Measurements from ENCODE around the gene RHBDL1. TPM values are rescaled to one million over a fixed set of nuclear protein-coding genes. Genes with fewer than 3 reads are reported as not detected.

RHBDL1 gene
- total and polyA plus RNA-seq, 9 of the 15 experiments (the other 6 are each of a cell fraction or from before 2014, with no cell fraction given): 0.03 to 5.6 (median 1.3) TPM; not detected in 1

DNA sequence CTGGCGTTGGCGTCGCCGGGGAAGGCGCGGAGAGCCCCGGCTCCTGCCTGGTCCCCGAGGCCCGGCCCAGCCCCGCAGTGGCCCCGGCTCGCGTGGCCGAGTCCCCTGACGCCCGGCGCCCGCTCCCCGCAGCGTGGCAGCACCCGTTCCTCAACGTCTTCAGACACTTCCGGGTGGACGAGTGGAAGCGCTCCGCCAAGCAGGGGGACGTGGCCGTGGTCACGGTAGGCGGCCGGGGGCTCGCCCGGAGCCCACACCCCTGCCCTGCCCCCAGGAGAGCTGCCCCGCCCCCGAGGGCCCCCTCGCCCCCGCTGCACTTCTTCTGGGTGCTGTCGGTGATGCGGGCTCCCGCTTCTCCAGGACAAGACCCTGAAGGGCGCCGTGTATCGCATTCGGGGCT lies 25.8 kb upstream of the RHBDL1 start:
- intact Hi-C loops (cut with micrococcal nuclease): no loop called here
- Histone ChIP-seq H3K9me1 (ENCODE audit: control insufficient read depth, insufficient read depth, low read length) (no peaks in the 10 kb centered on the region), H3K4me2 (ENCODE audit: insufficient read depth, low read length) (no peak overlapping the region), H3K9me3 (replicated peaks; ENCODE audit: control insufficient read depth, insufficient read depth, low read depth, low read length) (no peaks in the 10 kb centered on the region), H3K36me3 (ENCODE audit: control insufficient read depth, insufficient read depth, low read length) (peaks cover 35% of the 10 kb centered on the region; the same call in 2 of the 3 replicates), H3K4me3 (no peak overlapping the region), H3K27ac (ENCODE audit: extremely low read depth, low read depth, low read length) (no peak overlapping the region), H4K20me1 (replicated peaks; ENCODE audit: control insufficient read depth, insufficient read depth, low read length) (no peaks in the 10 kb centered on the region), H3K27me3 (ENCODE audit: control insufficient read depth in 2 of 2, insufficient read depth in 2 of 2, low read length in 2 of 2) (no peaks in the 10 kb centered on the region), H3K79me2 (ENCODE audit: control insufficient read depth, insufficient read depth, low read length) (peaks cover 16% of the 10 kb centered on the region), H3K4me1 (replicated peaks in 1 of 2; ENCODE audit: control insufficient read depth in 2 of 2, insufficient read depth in 2 of 2, low read length in 2 of 2) (peaks cover 0 to 87% of the 10 kb centered on the region in 2 experiments; a peak in 2 of 5 replicates), H3K9ac (ENCODE audit: insufficient read depth in 1 of 2, low read depth in 2 of 2, low read length in 2 of 2) (no peak overlapping the region), H2AFZ (ENCODE audit: low read depth, low read length) (no peak overlapping the region)
- WGBS (ENCODE audit: insufficient coverage, low coverage, missing lambda C conversion rate): 88% methylated on average over 5 of the region's 44 CpGs
- ATAC-seq (no peak), FAIRE-seq (no peak), DNase-seq (ENCODE audit: extremely low read depth in 1 of 4, low spot score in 3 of 4) (no peak)
- in situ Hi-C loops (cut with MboI): no loop called here
- ChIA-PET CTCF (ENCODE audit: low intra/inter-chr PET ratio) (no interaction called here), POLR2A (interaction anchor here (0.6 to 1.7 kb wide), 2 partner anchors 9 to 10 kb away, joined by 4 to 6 read pairs; no protein-coding TSS in a partner anchor)
- BruUV-seq (replicated peaks): no TSS peak
- TF ChIP-seq, protein P1, sequence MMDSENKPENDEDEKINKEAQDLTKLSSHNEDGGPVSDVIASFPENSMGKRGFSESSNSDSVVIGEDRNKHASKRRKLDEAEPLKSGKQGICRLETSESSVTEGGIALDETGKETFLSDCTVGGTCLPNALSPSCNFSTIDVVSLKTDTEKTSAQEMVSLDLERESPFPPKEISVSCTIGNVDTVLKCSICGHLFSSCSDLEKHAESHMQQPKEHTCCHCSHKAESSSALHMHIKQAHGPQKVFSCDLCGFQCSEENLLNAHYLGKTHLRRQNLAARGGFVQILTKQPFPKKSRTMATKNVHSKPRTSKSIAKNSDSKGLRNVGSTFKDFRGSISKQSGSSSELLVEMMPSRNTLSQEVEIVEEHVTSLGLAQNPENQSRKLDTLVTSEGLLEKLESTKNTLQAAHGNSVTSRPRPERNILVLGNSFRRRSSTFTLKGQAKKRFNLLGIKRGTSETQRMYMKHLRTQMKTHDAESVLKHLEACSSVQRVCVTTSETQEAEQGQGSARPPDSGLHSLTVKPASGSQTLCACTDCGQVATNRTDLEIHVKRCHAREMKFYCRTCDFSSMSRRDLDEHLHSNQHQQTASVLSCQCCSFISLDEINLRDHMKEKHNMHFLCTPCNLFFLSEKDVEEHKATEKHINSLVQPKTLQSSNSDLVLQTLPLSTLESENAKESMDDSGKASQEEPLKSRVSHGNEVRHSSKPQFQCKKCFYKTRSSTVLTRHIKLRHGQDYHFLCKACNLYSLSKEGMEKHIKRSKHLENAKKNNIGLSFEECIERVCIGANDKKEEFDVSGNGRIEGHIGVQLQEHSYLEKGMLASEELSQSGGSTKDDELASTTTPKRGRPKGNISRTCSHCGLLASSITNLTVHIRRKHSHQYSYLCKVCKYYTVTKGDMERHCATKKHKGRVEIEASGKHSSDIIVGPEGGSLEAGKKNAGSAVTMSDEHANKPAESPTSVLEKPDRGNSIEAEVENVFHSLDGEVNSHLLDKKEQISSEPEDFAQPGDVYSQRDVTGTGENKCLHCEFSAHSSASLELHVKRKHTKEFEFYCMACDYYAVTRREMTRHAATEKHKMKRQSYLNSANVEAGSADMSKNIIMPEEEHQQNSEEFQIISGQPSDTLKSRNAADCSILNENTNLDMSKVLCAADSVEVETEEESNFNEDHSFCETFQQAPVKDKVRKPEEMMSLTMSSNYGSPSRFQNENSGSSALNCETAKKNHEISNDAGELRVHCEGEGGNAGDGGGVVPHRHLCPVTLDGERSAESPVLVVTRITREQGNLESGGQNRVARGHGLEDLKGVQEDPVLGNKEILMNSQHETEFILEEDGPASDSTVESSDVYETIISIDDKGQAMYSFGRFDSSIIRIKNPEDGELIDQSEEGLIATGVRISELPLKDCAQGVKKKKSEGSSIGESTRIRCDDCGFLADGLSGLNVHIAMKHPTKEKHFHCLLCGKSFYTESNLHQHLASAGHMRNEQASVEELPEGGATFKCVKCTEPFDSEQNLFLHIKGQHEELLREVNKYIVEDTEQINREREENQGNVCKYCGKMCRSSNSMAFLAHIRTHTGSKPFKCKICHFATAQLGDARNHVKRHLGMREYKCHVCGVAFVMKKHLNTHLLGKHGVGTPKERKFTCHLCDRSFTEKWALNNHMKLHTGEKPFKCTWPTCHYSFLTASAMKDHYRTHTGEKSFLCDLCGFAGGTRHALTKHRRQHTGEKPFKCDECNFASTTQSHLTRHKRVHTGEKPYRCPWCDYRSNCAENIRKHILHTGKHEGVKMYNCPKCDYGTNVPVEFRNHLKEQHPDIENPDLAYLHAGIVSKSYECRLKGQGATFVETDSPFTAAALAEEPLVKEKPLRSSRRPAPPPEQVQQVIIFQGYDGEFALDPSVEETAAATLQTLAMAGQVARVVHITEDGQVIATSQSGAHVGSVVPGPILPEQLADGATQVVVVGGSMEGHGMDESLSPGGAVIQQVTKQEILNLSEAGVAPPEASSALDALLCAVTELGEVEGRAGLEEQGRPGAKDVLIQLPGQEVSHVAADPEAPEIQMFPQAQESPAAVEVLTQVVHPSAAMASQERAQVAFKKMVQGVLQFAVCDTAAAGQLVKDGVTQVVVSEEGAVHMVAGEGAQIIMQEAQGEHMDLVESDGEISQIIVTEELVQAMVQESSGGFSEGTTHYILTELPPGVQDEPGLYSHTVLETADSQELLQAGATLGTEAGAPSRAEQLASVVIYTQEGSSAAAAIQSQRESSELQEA (IDR thresholded peaks at IDR 0.05; ENCODE audit: low read depth): no peak
- TF ChIP-seq STAT5A (IDR thresholded peaks at IDR 0.05; ENCODE audit: borderline replicate concordance, low read length): no peak
- TF ChIP-seq ZNF280B (CRISPR knock-in tag; IDR thresholded peaks at IDR 0.05): no peak
- no peak for TF ChIP-seq SNAPC5 (CRISPR knock-in tag; IDR thresholded peaks at IDR 0.05)
- TF ChIP-seq MLX (CRISPR knock-in tag; conservative IDR thresholded peaks at IDR 0.05): no peak
- no peak for TF ChIP-seq RB1 (IDR thresholded peaks at IDR 0.05; ENCODE audit: low read depth)
- TF ChIP-seq ZNF134 (CRISPR knock-in tag; conservative IDR thresholded peaks at IDR 0.05): no peak
- TF ChIP-seq IFI16 (CRISPR knock-in tag; IDR thresholded peaks at IDR 0.05): no peak

Measured in K562 (cell line).